Skeletal muscle satellite cell (primary cell): ENCODE data around the gene PCED1A.

Experiments used
- H3K27me3 ChIP-seq: 2 replicates; pipeline ENCODE4 v1.7.0; 2013; ENCODE audit warnings: low read length; ENCODE audit not compliant: control insufficient read depth, insufficient read depth
- H3K36me3 ChIP-seq: 2 replicates; pipeline ENCODE4 v1.7.0; 2013; ENCODE audit warnings: mild to moderate bottlenecking, control low read depth, low read length; ENCODE audit not compliant: insufficient read depth
- H3K4me1 ChIP-seq: 2 replicates; pipeline ENCODE4 v1.7.0; 2013; ENCODE audit warnings: low read length; ENCODE audit not compliant: control insufficient read depth, insufficient read depth
- H3K4me2 ChIP-seq: 2 replicates; pipeline ENCODE4 v1.7.0; 2013; ENCODE audit warnings: mild to moderate bottlenecking, low read length
- H3K4me3 ChIP-seq: 2 replicates; pipeline ENCODE4 v1.7.0; 2013; ENCODE audit warnings: low read length
- H3K9ac ChIP-seq: 2 replicates; pipeline ENCODE4 v1.7.0; 2013; ENCODE audit warnings: mild to moderate bottlenecking, low read depth, low read length, moderate library complexity
- H3K9me3 ChIP-seq: replicated peaks from 2 replicates; pipeline ENCODE4 v1.7.0; 2013; ENCODE audit warnings: mild to moderate bottlenecking, control low read depth, low read length

The PCED1A gene

GRCh38 chr20:2874456-2874855 lies 34.0 kb upstream of the PCED1A start:
- Histone ChIP-seq H3K36me3 (no peaks in the 10 kb centered on the region), H3K27me3 (no peaks in the 10 kb centered on the region), H3K9me3 (no peaks in the 10 kb centered on the region), H3K4me2 (peak overlapping the region; percentile 100), H3K4me1 (peaks cover 47% of the 10 kb centered on the region), H3K9ac (peak overlapping the region; percentile 92), H3K4me3 (peak overlapping the region; percentile 91)

GRCh38 chr20:2873747-2874041 lies 33.2 kb upstream of the PCED1A start:
- Histone ChIP-seq H3K9ac (peak overlapping the region; percentile 92), H3K36me3 (no peaks in the 10 kb centered on the region), H3K4me1 (peaks cover 40% of the 10 kb centered on the region), H3K27me3 (no peaks in the 10 kb centered on the region), H3K9me3 (no peaks in the 10 kb centered on the region), H3K4me2 (peak overlapping the region; percentile 100), H3K4me3 (peak overlapping the region; percentile 91)

GRCh38 chr20:2873010-2873746 lies 32.7 kb upstream of the PCED1A start, which contains the start of gene PTPRA:
TSS of gene PTPRA (plus strand) at chr20:2873481. CDS start at chr20:2964278, 90,797 bp downstream.
- Histone ChIP-seq H3K4me1 (peaks cover 39% of the 10 kb centered on the region), H3K9me3 (no peaks in the 10 kb centered on the region)

GRCh38 chr20:2872459-2873009 lies 32.1 kb upstream of the PCED1A start:
- H3K9me3 ChIP-seq: no peaks in the 10 kb centered on the region
- H3K36me3 ChIP-seq: no peaks in the 10 kb centered on the region
- H3K4me3 ChIP-seq: peak overlapping the region; percentile 91
- H3K27me3 ChIP-seq: no peaks in the 10 kb centered on the region
- H3K4me2 ChIP-seq: peak overlapping the region; percentile 100
- H3K9ac ChIP-seq: peak overlapping the region; percentile 92
- H3K4me1 ChIP-seq: peaks cover 39% of the 10 kb centered on the region

More at GRCh38 chr20:2873010-2873746, 32.7 kb upstream of the PCED1A start, which contains the start of gene PTPRA:
- H3K4me2 ChIP-seq: peak within 1 kb of the TSS; percentile 100
- no peaks in the 10 kb centered on the region for H3K36me3 ChIP-seq
- no peaks in the 10 kb centered on the region for H3K27me3 ChIP-seq
- H3K9ac ChIP-seq: peak within 1 kb of the TSS; percentile 92
- H3K4me3 ChIP-seq: peak within 1 kb of the TSS; percentile 91

GRCh38 chr20:2871661-2872458 lies 31.4 kb upstream of the PCED1A start:
- Histone ChIP-seq H3K4me1 (peaks cover 39% of the 10 kb centered on the region), H3K9ac (peak overlapping the region; percentile 2), H3K4me3 (peak overlapping the region; percentile 91), H3K36me3 (peaks cover 2% of the 10 kb centered on the region), H3K4me2 (peak overlapping the region; percentile 100), H3K27me3 (no peaks in the 10 kb centered on the region), H3K9me3 (no peaks in the 10 kb centered on the region)

- no peak overlapping the region for H3K9ac ChIP-seq
- H3K4me1 ChIP-seq: peaks cover 39% of the 10 kb centered on the region
- no peak overlapping the region for H3K4me3 ChIP-seq
- H3K27me3 ChIP-seq: no peaks in the 10 kb centered on the region
- peak overlapping the region; percentile 37 for H3K4me2 ChIP-seq
- no peaks in the 10 kb centered on the region for H3K9me3 ChIP-seq
- peaks cover 10% of the 10 kb centered on the region for H3K36me3 ChIP-seq
Measured at GRCh38 chr20:2871111-2871465, 30.6 kb upstream of the PCED1A start.

- Histone ChIP-seq H3K4me1 (peaks cover 31% of the 10 kb centered on the region), H3K36me3 (peaks cover 27% of the 10 kb centered on the region), H3K4me3 (no peak overlapping the region), H3K9ac (no peak overlapping the region), H3K27me3 (no peaks in the 10 kb centered on the region), H3K4me2 (no peak overlapping the region), H3K9me3 (no peaks in the 10 kb centered on the region)
Measured at GRCh38 chr20:2869381-2869780, 28.9 kb upstream of the PCED1A start.

- Histone ChIP-seq H3K27me3 (no peaks in the 10 kb centered on the region), H3K4me3 (no peak overlapping the region), H3K4me1 (peaks cover 21% of the 10 kb centered on the region), H3K9me3 (no peaks in the 10 kb centered on the region), H3K9ac (no peak overlapping the region), H3K36me3 (peaks cover 31% of the 10 kb centered on the region), H3K4me2 (no peak overlapping the region)
Measured at GRCh38 chr20:2867081-2867864, 26.8 kb upstream of the PCED1A start.

GRCh38 chr20:2866236-2866635 lies 25.8 kb upstream of the PCED1A start:
- Histone ChIP-seq H3K4me2 (no peak overlapping the region), H3K36me3 (peaks cover 37% of the 10 kb centered on the region), H3K4me1 (peaks cover 11% of the 10 kb centered on the region)

GRCh38 chr20:2865630-2866029 lies 25.2 kb upstream of the PCED1A start:
- Histone ChIP-seq H3K36me3 (peaks cover 41% of the 10 kb centered on the region), H3K9ac (no peak overlapping the region), H3K4me1 (peaks cover 5% of the 10 kb centered on the region), H3K4me3 (no peak overlapping the region), H3K4me2 (no peak overlapping the region), H3K9me3 (no peaks in the 10 kb centered on the region), H3K27me3 (no peaks in the 10 kb centered on the region)

More at GRCh38 chr20:2866236-2866635, 25.8 kb upstream of the PCED1A start:
- no peak overlapping the region for H3K4me3 ChIP-seq
- no peaks in the 10 kb centered on the region for H3K27me3 ChIP-seq
- H3K9me3 ChIP-seq: no peaks in the 10 kb centered on the region
- H3K9ac ChIP-seq: no peak overlapping the region

- H3K27me3 ChIP-seq: no peaks in the 10 kb centered on the region
- no peak overlapping the region for H3K4me3 ChIP-seq
- H3K4me2 ChIP-seq: no peak overlapping the region
- H3K9me3 ChIP-seq: no peaks in the 10 kb centered on the region
- H3K36me3 ChIP-seq: peaks cover 41% of the 10 kb centered on the region
- H3K4me1 ChIP-seq: no peaks in the 10 kb centered on the region
- no peak overlapping the region for H3K9ac ChIP-seq
Measured at GRCh38 chr20:2865101-2865500, 24.6 kb upstream of the PCED1A start.
